ENCODE measurements around the gene LCN10.

Gene LCN10

DNA sequence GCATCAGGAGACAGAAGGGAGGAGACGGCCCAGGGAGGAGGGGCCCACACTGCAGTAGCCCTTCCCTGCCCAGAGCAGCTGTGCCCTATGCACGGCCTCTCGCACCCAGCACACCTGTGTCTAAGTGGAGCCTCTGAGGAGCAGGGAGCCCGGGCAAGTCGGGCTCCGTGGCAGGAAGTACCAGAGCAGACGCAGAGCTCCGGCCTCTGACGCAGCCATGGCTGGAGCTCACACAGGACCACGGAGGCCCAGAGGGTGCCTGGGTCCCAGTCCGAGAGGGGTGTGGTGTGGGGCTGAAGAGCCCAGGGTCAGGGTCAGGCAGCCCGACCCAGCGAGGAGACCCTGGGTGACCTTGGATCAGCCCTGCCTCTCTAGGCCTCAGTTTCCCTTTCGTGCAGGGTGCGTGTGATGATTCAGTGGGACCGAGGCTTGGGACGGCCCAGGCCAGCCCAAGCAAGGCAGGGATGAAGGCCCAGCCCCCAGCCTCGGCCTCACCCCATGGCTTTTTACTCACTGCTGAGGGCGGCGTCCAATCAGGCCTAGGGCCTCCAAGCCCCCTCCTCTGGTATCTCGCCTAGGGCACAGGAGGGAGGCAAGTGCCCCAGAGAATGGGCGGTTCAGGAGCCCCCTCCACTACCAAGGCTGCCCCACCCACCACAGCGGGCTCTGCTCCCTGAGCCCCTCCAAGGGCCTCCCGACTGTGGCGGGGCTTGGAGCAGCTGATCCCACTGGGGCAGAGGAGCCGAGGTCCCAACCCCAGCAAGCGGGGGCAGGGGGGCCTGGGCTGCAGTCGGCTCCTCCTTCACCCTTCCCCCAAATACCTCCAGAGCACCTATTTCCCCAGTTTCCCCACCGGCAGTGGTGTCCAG lies 51.2 kb downstream of the LCN10 start:
- no peak overlapping the region for H3K9ac ChIP-seq (ENCODE audit: low read length in 2 of 2)
- peaks cover 5% of the 10 kb centered on the region for H3K4me1 ChIP-seq (ENCODE audit: control insufficient read depth, insufficient read depth, low read length)
- no peak overlapping the region for H3K27ac ChIP-seq (ENCODE audit: low read length)
- no peaks in the 10 kb centered on the region for H3K36me3 ChIP-seq (ENCODE audit: control insufficient read depth in 2 of 2, insufficient read depth in 2 of 2, low read length in 2 of 2)
- no peaks in the 10 kb centered on the region for H3K27me3 ChIP-seq (ENCODE audit: control insufficient read depth in 1 of 2, insufficient read depth in 2 of 2, low read length in 2 of 2)
- no peaks in the 10 kb centered on the region for H3K9me3 ChIP-seq (ENCODE audit: control insufficient read depth in 2 of 2, low read length in 2 of 2)
- no peak overlapping the region for H3K4me3 ChIP-seq (ENCODE audit: low read length in 2 of 2)

DNA sequence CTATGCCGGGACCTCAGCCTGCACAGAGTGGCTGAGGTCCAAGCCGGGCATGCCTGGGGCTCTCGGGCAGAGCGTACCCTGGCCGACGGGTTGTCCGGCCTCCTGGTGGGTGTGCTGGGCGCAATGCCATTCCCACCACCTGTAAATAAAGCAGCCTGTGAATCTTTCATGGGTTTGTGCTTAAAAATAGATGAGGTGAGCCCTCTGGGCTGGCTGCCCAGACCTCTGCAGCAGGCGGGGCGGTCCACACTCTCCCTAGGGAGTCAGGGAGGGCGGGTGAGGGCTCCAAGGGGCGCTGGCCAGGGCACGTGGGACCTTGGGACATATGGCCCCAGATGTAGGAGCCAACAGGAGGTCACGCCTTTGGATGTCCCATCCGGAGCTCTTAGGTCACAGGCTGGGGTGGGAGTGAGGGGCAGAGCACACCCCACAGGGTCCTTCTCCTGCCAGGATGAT lies 51.9 kb downstream of the LCN10 start:
- Histone ChIP-seq H3K27ac (ENCODE audit: low read length) (no peak overlapping the region), H3K36me3 (ENCODE audit: control insufficient read depth in 2 of 2, insufficient read depth in 2 of 2, low read length in 2 of 2) (no peaks in the 10 kb centered on the region), H3K9me3 (ENCODE audit: control insufficient read depth in 2 of 2, low read length in 2 of 2) (no peaks in the 10 kb centered on the region), H3K27me3 (ENCODE audit: control insufficient read depth in 1 of 2, insufficient read depth in 2 of 2, low read length in 2 of 2) (no peaks in the 10 kb centered on the region), H3K4me3 (ENCODE audit: low read length in 2 of 2) (no peak overlapping the region), H3K4me1 (ENCODE audit: control insufficient read depth, insufficient read depth, low read length) (peaks cover 13% of the 10 kb centered on the region), H3K9ac (ENCODE audit: low read length in 2 of 2) (no peak overlapping the region)

DNA sequence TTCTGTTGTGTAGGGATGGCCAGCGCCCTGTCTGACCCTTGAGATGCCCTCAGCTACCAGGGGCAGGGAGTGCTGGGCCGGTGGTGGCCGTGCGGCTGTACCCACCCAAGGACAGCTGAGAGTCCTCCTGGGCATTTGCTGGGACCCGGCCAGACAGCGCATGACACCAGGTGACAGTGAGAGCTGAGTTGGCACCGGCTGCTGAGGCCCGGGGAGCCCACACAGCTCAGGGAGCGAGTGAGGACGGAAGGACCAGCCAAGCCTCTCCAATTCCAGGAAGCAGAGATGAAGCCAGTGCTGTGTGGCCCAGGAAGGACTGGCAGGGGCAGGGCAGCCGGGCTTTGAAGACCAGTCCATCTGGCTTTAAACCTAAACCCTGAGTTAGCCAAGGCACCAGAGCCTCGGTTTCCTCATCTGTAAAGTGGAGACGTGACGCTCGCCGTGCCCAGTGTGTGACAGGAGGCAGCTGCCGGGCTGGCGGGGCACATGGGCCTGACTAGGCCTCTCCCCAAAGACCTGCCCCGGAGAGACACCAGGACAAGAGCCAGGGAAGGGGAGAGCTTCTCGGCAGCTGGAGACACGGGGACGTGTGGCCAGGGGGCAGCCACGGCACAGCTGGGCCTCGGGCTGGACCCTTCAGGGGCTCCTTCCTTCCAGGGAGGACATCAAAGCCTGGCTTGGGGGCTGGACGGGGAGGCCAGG lies 52.5 kb downstream of the LCN10 start:
- H3K4me3 ChIP-seq (ENCODE audit: low read length in 2 of 2): no peak overlapping the region
- no peaks in the 10 kb centered on the region for H3K9me3 ChIP-seq (ENCODE audit: control insufficient read depth in 2 of 2, low read length in 2 of 2)
- no peaks in the 10 kb centered on the region for H3K36me3 ChIP-seq (ENCODE audit: control insufficient read depth in 2 of 2, insufficient read depth in 2 of 2, low read length in 2 of 2)
- no peaks in the 10 kb centered on the region for H3K27me3 ChIP-seq (ENCODE audit: control insufficient read depth in 1 of 2, insufficient read depth in 2 of 2, low read length in 2 of 2)
- H3K27ac ChIP-seq (ENCODE audit: low read length): no peak overlapping the region
- H3K9ac ChIP-seq (ENCODE audit: low read length in 2 of 2): no peak overlapping the region
- H3K4me1 ChIP-seq (ENCODE audit: control insufficient read depth, insufficient read depth, low read length): peaks cover 18% of the 10 kb centered on the region

DNA sequence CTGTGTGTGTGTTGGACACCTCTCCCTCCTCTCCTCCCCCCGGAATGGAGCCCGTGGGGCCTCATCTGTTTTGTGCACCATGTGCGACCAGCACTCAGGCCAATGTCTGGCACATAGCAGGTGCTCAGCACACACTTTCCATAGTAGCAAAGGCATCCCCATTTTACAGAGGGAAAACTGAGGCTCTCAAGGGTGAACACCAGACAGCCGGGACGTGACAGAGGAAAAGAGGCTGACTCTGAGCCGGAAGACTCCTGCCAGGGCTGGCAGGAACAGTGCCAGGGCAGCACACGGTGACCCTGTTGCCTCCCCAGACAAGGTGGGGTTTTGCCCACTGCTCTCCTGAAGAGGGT lies 53.7 kb downstream of the LCN10 start:
- no peak overlapping the region for H3K9ac ChIP-seq (ENCODE audit: low read length in 2 of 2)
- H3K9me3 ChIP-seq (ENCODE audit: control insufficient read depth in 2 of 2, low read length in 2 of 2): no peaks in the 10 kb centered on the region
- H3K27ac ChIP-seq (ENCODE audit: low read length): no peak overlapping the region
- no peak overlapping the region for H3K4me3 ChIP-seq (ENCODE audit: low read length in 2 of 2)
- H3K36me3 ChIP-seq (ENCODE audit: control insufficient read depth in 2 of 2, insufficient read depth in 2 of 2, low read length in 2 of 2): no peaks in the 10 kb centered on the region
- H3K27me3 ChIP-seq (ENCODE audit: control insufficient read depth in 1 of 2, insufficient read depth in 2 of 2, low read length in 2 of 2): no peaks in the 10 kb centered on the region
- peaks cover 22% of the 10 kb centered on the region for H3K4me1 ChIP-seq (ENCODE audit: control insufficient read depth, insufficient read depth, low read length)

DNA sequence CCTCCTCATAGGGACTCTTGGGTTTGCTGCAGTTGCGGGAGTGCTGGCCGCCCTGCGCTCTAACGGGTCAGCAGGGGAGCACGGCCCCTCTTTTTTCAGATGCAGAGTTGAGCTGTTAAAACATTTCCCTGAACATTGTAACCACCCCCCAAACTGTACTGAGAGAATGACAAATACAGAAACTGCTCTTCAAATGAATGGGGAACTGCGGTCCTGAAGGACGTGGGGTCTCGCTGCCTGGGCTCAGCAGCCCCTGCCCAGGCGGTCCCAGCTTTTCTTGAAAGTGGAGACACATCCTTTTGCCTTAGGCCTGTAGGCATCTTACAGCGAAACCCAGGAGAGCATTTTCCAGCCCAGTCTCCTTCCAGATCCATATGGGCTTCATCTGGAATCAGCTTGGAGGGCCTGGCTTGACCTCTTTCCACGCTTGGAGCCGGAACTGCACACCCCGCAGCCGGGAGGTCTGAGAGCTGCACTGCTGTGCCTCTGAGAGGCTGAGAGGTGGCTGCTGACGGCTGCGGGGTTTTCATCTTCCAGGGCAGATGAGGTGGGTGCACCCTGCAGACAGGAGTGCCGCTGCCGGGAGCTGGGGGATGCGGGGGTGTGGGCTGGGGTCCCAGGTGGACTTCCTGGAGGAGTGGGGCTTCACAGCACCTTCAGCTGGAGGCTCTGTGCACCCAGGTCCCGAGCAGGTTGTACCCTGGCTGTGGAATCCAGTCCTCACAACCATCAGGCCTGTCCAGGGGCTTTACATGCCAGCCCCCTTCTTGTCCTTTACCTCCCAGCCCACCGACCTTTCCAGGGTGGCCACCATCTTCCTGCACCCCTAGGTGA lies 54.2 kb downstream of the LCN10 start:
- Histone ChIP-seq H3K36me3 (ENCODE audit: control insufficient read depth in 2 of 2, insufficient read depth in 2 of 2, low read length in 2 of 2) (no peaks in the 10 kb centered on the region), H3K9ac (ENCODE audit: low read length in 2 of 2) (no peak overlapping the region), H3K27ac (ENCODE audit: low read length) (peak overlapping the region; percentile 37), H3K9me3 (ENCODE audit: control insufficient read depth in 2 of 2, low read length in 2 of 2) (no peaks in the 10 kb centered on the region), H3K27me3 (ENCODE audit: control insufficient read depth in 1 of 2, insufficient read depth in 2 of 2, low read length in 2 of 2) (no peaks in the 10 kb centered on the region), H3K4me1 (ENCODE audit: control insufficient read depth, insufficient read depth, low read length) (peaks cover 26% of the 10 kb centered on the region), H3K4me3 (ENCODE audit: low read length in 2 of 2) (no peak overlapping the region)
